ENCODE measurements around the gene TGIF2. TPM values are rescaled to one million over a fixed set of nuclear protein-coding genes. Genes with fewer than 3 reads are reported as not detected.

Gene TGIF2
- total and polyA plus RNA-seq, 2 of the 8 experiments (the other 6 are each of a cell fraction or from before 2014, with no cell fraction given) = 49.7 to 76.7 TPM

DNA sequence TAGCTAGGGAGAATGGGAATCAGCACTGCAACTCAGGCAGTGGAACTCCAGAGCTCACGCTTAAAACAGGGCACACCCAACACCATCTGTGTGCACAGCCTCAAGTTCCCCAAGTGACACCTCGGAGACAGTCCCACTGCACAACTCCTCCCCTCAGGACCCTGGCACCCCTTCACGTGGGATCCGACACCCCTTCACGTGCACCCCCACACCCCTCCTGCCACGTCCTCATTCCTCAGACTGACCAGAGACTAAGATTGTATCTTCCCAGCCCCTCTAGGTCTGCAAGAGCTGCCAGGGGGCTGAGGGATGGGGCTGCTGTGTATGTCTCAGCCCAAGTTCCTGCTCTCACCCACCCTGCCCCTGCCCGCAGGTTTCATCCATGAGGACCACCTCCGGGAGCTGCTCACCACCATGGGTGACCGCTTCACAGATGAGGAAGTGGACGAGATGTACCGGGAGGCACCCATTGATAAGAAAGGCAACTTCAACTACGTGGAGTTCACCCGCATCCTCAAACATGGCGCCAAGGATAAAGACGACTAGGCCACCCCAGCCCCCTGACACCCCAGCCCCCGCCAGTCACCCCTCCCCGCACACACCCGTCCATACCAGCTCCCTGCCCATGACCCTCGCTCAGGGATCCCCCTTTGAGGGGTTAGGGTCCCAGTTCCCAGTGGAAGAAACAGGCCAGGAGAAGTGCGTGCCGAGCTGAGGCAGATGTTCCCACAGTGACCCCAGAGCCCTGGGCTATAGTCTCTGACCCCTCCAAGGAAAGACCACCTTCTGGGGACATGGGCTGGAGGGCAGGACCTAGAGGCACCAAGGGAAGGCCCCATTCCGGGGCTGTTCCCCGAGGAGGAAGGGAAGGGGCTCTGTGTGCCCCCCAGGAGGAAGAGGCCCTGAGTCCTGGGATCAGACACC is 24.4 kb upstream of the TGIF2 start (continued):
- TF ChIP-seq, protein P1, sequence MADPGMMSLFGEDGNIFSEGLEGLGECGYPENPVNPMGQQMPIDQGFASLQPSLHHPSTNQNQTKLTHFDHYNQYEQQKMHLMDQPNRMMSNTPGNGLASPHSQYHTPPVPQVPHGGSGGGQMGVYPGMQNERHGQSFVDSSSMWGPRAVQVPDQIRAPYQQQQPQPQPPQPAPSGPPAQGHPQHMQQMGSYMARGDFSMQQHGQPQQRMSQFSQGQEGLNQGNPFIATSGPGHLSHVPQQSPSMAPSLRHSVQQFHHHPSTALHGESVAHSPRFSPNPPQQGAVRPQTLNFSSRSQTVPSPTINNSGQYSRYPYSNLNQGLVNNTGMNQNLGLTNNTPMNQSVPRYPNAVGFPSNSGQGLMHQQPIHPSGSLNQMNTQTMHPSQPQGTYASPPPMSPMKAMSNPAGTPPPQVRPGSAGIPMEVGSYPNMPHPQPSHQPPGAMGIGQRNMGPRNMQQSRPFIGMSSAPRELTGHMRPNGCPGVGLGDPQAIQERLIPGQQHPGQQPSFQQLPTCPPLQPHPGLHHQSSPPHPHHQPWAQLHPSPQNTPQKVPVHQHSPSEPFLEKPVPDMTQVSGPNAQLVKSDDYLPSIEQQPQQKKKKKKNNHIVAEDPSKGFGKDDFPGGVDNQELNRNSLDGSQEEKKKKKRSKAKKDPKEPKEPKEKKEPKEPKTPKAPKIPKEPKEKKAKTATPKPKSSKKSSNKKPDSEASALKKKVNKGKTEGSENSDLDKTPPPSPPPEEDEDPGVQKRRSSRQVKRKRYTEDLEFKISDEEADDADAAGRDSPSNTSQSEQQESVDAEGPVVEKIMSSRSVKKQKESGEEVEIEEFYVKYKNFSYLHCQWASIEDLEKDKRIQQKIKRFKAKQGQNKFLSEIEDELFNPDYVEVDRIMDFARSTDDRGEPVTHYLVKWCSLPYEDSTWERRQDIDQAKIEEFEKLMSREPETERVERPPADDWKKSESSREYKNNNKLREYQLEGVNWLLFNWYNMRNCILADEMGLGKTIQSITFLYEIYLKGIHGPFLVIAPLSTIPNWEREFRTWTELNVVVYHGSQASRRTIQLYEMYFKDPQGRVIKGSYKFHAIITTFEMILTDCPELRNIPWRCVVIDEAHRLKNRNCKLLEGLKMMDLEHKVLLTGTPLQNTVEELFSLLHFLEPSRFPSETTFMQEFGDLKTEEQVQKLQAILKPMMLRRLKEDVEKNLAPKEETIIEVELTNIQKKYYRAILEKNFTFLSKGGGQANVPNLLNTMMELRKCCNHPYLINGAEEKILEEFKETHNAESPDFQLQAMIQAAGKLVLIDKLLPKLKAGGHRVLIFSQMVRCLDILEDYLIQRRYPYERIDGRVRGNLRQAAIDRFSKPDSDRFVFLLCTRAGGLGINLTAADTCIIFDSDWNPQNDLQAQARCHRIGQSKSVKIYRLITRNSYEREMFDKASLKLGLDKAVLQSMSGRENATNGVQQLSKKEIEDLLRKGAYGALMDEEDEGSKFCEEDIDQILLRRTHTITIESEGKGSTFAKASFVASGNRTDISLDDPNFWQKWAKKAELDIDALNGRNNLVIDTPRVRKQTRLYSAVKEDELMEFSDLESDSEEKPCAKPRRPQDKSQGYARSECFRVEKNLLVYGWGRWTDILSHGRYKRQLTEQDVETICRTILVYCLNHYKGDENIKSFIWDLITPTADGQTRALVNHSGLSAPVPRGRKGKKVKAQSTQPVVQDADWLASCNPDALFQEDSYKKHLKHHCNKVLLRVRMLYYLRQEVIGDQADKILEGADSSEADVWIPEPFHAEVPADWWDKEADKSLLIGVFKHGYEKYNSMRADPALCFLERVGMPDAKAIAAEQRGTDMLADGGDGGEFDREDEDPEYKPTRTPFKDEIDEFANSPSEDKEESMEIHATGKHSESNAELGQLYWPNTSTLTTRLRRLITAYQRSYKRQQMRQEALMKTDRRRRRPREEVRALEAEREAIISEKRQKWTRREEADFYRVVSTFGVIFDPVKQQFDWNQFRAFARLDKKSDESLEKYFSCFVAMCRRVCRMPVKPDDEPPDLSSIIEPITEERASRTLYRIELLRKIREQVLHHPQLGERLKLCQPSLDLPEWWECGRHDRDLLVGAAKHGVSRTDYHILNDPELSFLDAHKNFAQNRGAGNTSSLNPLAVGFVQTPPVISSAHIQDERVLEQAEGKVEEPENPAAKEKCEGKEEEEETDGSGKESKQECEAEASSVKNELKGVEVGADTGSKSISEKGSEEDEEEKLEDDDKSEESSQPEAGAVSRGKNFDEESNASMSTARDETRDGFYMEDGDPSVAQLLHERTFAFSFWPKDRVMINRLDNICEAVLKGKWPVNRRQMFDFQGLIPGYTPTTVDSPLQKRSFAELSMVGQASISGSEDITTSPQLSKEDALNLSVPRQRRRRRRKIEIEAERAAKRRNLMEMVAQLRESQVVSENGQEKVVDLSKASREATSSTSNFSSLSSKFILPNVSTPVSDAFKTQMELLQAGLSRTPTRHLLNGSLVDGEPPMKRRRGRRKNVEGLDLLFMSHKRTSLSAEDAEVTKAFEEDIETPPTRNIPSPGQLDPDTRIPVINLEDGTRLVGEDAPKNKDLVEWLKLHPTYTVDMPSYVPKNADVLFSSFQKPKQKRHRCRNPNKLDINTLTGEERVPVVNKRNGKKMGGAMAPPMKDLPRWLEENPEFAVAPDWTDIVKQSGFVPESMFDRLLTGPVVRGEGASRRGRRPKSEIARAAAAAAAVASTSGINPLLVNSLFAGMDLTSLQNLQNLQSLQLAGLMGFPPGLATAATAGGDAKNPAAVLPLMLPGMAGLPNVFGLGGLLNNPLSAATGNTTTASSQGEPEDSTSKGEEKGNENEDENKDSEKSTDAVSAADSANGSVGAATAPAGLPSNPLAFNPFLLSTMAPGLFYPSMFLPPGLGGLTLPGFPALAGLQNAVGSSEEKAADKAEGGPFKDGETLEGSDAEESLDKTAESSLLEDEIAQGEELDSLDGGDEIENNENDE (IDR thresholded peaks at IDR 0.05; ENCODE audit: insufficient replicate concordance, low read length) = no peak
- no peak for TF ChIP-seq FOSL1 (IDR thresholded peaks at IDR 0.05; ENCODE audit: insufficient read depth, low read depth, low read length)
